ENCODE measurements around the gene PRDM16. TPM values are rescaled to one million over a fixed set of nuclear protein-coding genes. Genes with fewer than 3 reads are reported as not detected.
A peak's percentile ranks its signal among the peaks of the same experiment; 100 is the strongest.

The PRDM16 gene
- total RNA-seq, 1 experiment from 2014 or later, result 0.17 TPM

GRCh38 chr1:3026124-3026523 lies 42.9 kb upstream of the PRDM16 start:
- no peak overlapping the region for H3T11ph ChIP-seq (ENCODE audit: low read length)
- peaks cover 0 to 6% of the 10 kb centered on the region in 2 experiments; a peak in 2 of 4 replicates for H3K4me1 Mint-ChIP-seq
- H3K9ac ChIP-seq (ENCODE audit: extremely low read depth, insufficient read length, low read length), result no peak overlapping the region
- TF ChIP-seq, protein P1, sequence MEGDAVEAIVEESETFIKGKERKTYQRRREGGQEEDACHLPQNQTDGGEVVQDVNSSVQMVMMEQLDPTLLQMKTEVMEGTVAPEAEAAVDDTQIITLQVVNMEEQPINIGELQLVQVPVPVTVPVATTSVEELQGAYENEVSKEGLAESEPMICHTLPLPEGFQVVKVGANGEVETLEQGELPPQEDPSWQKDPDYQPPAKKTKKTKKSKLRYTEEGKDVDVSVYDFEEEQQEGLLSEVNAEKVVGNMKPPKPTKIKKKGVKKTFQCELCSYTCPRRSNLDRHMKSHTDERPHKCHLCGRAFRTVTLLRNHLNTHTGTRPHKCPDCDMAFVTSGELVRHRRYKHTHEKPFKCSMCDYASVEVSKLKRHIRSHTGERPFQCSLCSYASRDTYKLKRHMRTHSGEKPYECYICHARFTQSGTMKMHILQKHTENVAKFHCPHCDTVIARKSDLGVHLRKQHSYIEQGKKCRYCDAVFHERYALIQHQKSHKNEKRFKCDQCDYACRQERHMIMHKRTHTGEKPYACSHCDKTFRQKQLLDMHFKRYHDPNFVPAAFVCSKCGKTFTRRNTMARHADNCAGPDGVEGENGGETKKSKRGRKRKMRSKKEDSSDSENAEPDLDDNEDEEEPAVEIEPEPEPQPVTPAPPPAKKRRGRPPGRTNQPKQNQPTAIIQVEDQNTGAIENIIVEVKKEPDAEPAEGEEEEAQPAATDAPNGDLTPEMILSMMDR (conservative IDR thresholded peaks at IDR 0.05), result no peak
- no peak overlapping the region for H3K4ac ChIP-seq (ENCODE audit: low read depth, low read length)
- H3K27me3 Mint-ChIP-seq (ENCODE audit: low read depth), result no peaks in the 10 kb centered on the region; the same call in 1 of the 2 replicates
- no peak overlapping the region for H2BK5ac ChIP-seq (ENCODE audit: insufficient read length, low read length)
- H3K27me3 ChIP-seq (ENCODE audit: insufficient read depth, low read length), result no peaks in the 10 kb centered on the region
- H2AFZ ChIP-seq (ENCODE audit: low read length), result no peak overlapping the region
- H3K27ac Mint-ChIP-seq, result no peak overlapping the region
- H2BK15ac ChIP-seq (ENCODE audit: low read depth, low read length), result no peak overlapping the region
- no peak for DNase-seq
- H2BK120ac ChIP-seq (ENCODE audit: low read depth, low read length, poor library complexity, severe bottlenecking), result no peak overlapping the region
- no peaks in the 10 kb centered on the region for H3K23me2 ChIP-seq (ENCODE audit: insufficient read length, low read depth, low read length, poor library complexity, severe bottlenecking)
- H3K4me1 ChIP-seq (ENCODE audit: insufficient read depth, low read length), result no peaks in the 10 kb centered on the region
- no peaks in the 10 kb centered on the region for H4K20me1 ChIP-seq (ENCODE audit: control insufficient read depth, insufficient read depth, insufficient read length)
- peak overlapping the region; percentile 35 for H4K8ac ChIP-seq (replicated peaks; ENCODE audit: insufficient read length, low read depth, low read length)
- no peak overlapping the region for H3K27ac ChIP-seq (ENCODE audit: insufficient read length, low read depth, low read length)
- 100% methylated on average over 1 of the region's 1 CpG for WGBS (ENCODE audit: extremely low coverage, insufficient read length, low lambda C conversion rate)
- H3K14ac ChIP-seq (ENCODE audit: insufficient read depth, low read length), result no peak overlapping the region
- no peak overlapping the region for H2BK20ac ChIP-seq (ENCODE audit: low read depth, low read length, poor library complexity, severe bottlenecking)
- no peak overlapping the region for H4K91ac ChIP-seq (ENCODE audit: insufficient read length, low read depth, low read length)
- no peak overlapping the region for H2AK5ac ChIP-seq (ENCODE audit: insufficient read length, low read length)
- no peak overlapping the region for H2BK12ac ChIP-seq (ENCODE audit: insufficient read length, low read depth, low read length)
- H3K36me3 Mint-ChIP-seq (ENCODE audit: insufficient read depth in 1 of 3, low read depth in 3 of 3), result peaks cover 0 to 14% (median 0%) of the 10 kb centered on the region in 3 experiments; a peak in 2 of 7 replicates
- H3K9me3 Mint-ChIP-seq, result peaks cover 0 to 24% of the 10 kb centered on the region in 2 experiments; a peak in 2 of 5 replicates
- H3K56ac ChIP-seq (ENCODE audit: insufficient read length, low read depth, low read length), result no peak overlapping the region
- no peak overlapping the region for H3K4me2 ChIP-seq (ENCODE audit: insufficient read depth, insufficient read length, low read length)
- no peak overlapping the region for H3K4me3 Mint-ChIP-seq
- H3K9me3 ChIP-seq (ENCODE audit: control insufficient read depth, low read depth, low read length), result peaks cover 24% of the 10 kb centered on the region
- H3K18ac ChIP-seq (ENCODE audit: insufficient read length, low read depth, low read length), result no peak overlapping the region
- no peaks in the 10 kb centered on the region for H3K79me2 ChIP-seq (ENCODE audit: insufficient read depth, low read length)
- H3K23ac ChIP-seq (ENCODE audit: insufficient read length, low read depth, low read length), result no peak overlapping the region
- no peaks in the 10 kb centered on the region for H3K79me1 ChIP-seq (ENCODE audit: insufficient read depth, low read depth, low read length, poor library complexity, severe bottlenecking)
- H4K5ac ChIP-seq (ENCODE audit: insufficient read length, low read depth, low read length), result no peak overlapping the region

All from H9 (cell line).